Measurements from ENCODE around the gene KLK15. TPM values are rescaled to one million over a fixed set of nuclear protein-coding genes. Genes with fewer than 3 reads are reported as not detected.

The KLK15 gene
- total and polyA plus RNA-seq, 2 of the 8 experiments (the other 6 are each of a cell fraction or from before 2014, with no cell fraction given) = not detected

GRCh38 chr19:50835103-50835784 is 1.9 kb upstream of the KLK15 start:
- H3K18ac ChIP-seq (ENCODE audit: extremely low read depth, low read length) = peak overlapping the region; percentile 97
- H3K4me2 ChIP-seq (ENCODE audit: insufficient read depth in 1 of 2, low read depth in 2 of 2, low read length in 2 of 2) = peak overlapping the region; percentile 80
- no peak for DNase-seq (ENCODE audit: low read depth in 1 of 2, low spot score in 2 of 2)
- peaks cover 0 to 7% (median 2%) of the 10 kb centered on the region in 4 experiments; a peak in 3 of 7 replicates for H3K4me1 ChIP-seq (replicated peaks in 1 of 4; ENCODE audit: control insufficient read depth in 3 of 4, insufficient read depth in 4 of 4, low read length in 3 of 4)
- H3K56ac ChIP-seq (replicated peaks; ENCODE audit: insufficient read length, low read depth, low read length) = peak overlapping the region; percentile 20
- no peak overlapping the region for H3K27ac ChIP-seq (ENCODE audit: low read depth, low read length)
- H3K79me2 ChIP-seq (ENCODE audit: control insufficient read depth in 1 of 2, insufficient read depth in 2 of 2, low read length in 2 of 2) = no peaks in the 10 kb centered on the region
- TF ChIP-seq E2F6 (IDR thresholded peaks at IDR 0.05) = 0 out of 2 replicates have a peak, but pooled peaks have one; percentile 21
- no peak for TF ChIP-seq SIN3A (conservative IDR thresholded peaks at IDR 0.05 in 1 of 2, IDR thresholded peaks at IDR 0.05 in 1 of 2; ENCODE audit: low read depth in 1 of 2, low read length in 2 of 2)
- no peak overlapping the region for H3K23ac ChIP-seq (ENCODE audit: insufficient read length)
- H3K23me2 ChIP-seq (ENCODE audit: low read depth, low read length) = peaks cover 8% of the 10 kb centered on the region; the same call in 1 of the 2 replicates
- H2BK12ac ChIP-seq (ENCODE audit: low read depth, low read length) = 0 out of 2 replicates have a peak overlapping the region, but pooled peaks have one; percentile 11
- no peak overlapping the region for H2BK20ac ChIP-seq (ENCODE audit: low read length)
- H3K4ac ChIP-seq (replicated peaks; ENCODE audit: insufficient read length, low read depth, low read length) = no peak overlapping the region
- peak overlapping the region; percentile 32; the same call in 1 of the 2 replicates for H2BK5ac ChIP-seq (ENCODE audit: low read depth, low read length)
- H4K20me1 ChIP-seq (replicated peaks in 1 of 2; ENCODE audit: control insufficient read depth in 1 of 2, insufficient read depth in 2 of 2, low read length in 2 of 2) = no peaks in the 10 kb centered on the region
- H3K14ac ChIP-seq (ENCODE audit: insufficient read length) = no peak overlapping the region
- no peak for FAIRE-seq
- H3K9me3 ChIP-seq (ENCODE audit: insufficient read depth in 2 of 2, low read depth in 1 of 2, low read length in 1 of 2) = no peaks in the 10 kb centered on the region
- ChIA-PET POLR2A (ENCODE audit: partially characterized antibody) (interaction anchor here (0.8 to 2.0 kb wide), 4 partner anchors 31 to 74 kb away, joined by 3 to 10 read pairs (median 3); no protein-coding TSS in a partner anchor), CTCF (ENCODE audit: partially characterized antibody) (interaction anchor here (1.0 kb wide), 1 partner anchor 36 kb away, joined by 3 read pairs; no protein-coding TSS in a partner anchor)
- H3K27me3 ChIP-seq (replicated peaks in 1 of 4; ENCODE audit: control insufficient read depth in 3 of 4, extremely low read depth in 1 of 4, insufficient read depth in 3 of 4, low read length in 3 of 4) = peaks cover 0 to 22% (median 7%) of the 10 kb centered on the region in 4 experiments; a peak in 6 of 7 replicates
- H2BK120ac ChIP-seq (replicated peaks; ENCODE audit: low read depth, low read length) = no peak overlapping the region
- H3K36me3 ChIP-seq (ENCODE audit: control insufficient read depth in 2 of 4, insufficient read depth in 4 of 4, low read length in 3 of 4) = no peaks in the 10 kb centered on the region
- H2AK5ac ChIP-seq (ENCODE audit: low read depth, low read length) = no peak overlapping the region
- no peak overlapping the region for H4K5ac ChIP-seq (ENCODE audit: insufficient read length, low read depth, low read length)
- H2AFZ ChIP-seq (ENCODE audit: low read length) = peak overlapping the region; percentile 95
- WGBS, 2 experiments (ENCODE audit: extremely low coverage in 1 of 2, insufficient coverage in 1 of 2, insufficient read length in 1 of 2, insufficient replicate concordance in 2 of 2, low coverage in 1 of 2, low lambda C conversion rate in 2 of 2, missing lambda C conversion rate in 1 of 2) = 45% methylated on average over 13 of the region's 13 CpGs; no CpG with 5 or more reads in 1 of the 2 experiments
- peak overlapping the region in 3 of 4 experiments; percentile 15 to 53 (median 40); a peak in 4 of 7 replicates for H3K9ac ChIP-seq (replicated peaks in 1 of 4; ENCODE audit: extremely low read depth in 1 of 4, low read depth in 3 of 4, low read length in 3 of 4)
- H3K4me3 ChIP-seq (ENCODE audit: extremely low read depth in 1 of 4, insufficient read depth in 2 of 4, low read depth in 3 of 4, low read length in 4 of 4) = peak overlapping the region; percentile 59 to 76 (median 64)
- H3K79me1 ChIP-seq (ENCODE audit: low read depth, low read length) = no peaks in the 10 kb centered on the region
- no peak overlapping the region for H4K91ac ChIP-seq (replicated peaks; ENCODE audit: insufficient read length, low read length)
- H4K8ac ChIP-seq (ENCODE audit: extremely low read depth, insufficient read depth, low read length) = no peak overlapping the region
- H2BK15ac ChIP-seq (ENCODE audit: low read length) = no peak overlapping the region; the same call in 1 of the 2 replicates

Measured in H1 (cell line).